ENCODE measurements around the gene IRX6.

Gene IRX6

GRCh38 chr16:55338646-55339045, 14.6 kb downstream of the IRX6 start:
- Histone ChIP-seq H2AFZ (ENCODE audit: low read length) (no peak overlapping the region), H3K4me1 (ENCODE audit: control insufficient read depth in 2 of 2, insufficient read depth in 1 of 2, low read depth in 1 of 2, low read length in 2 of 2) (no peaks in the 10 kb centered on the region), H3K9me3 (replicated peaks in 1 of 2; ENCODE audit: control insufficient read depth in 2 of 2, insufficient read depth in 1 of 2, low read depth in 1 of 2, low read length in 2 of 2) (no peaks in the 10 kb centered on the region), H3K27ac (replicated peaks; ENCODE audit: low read length) (no peak overlapping the region), H3K4me2 (ENCODE audit: insufficient read depth, low read length, poor library complexity, severe bottlenecking) (no peak overlapping the region), H2BK120ac (ENCODE audit: low read depth, low read length) (no peak overlapping the region), H3K27me3 (ENCODE audit: control insufficient read depth in 3 of 3, insufficient read depth in 3 of 3, low read depth in 1 of 3, low read length in 3 of 3) (peaks cover 0 to 25% (median 0%) of the 10 kb centered on the region in 3 experiments), H3K79me1 (ENCODE audit: low read depth, low read length) (no peaks in the 10 kb centered on the region), H4K8ac (ENCODE audit: low read depth, low read length) (no peak overlapping the region), H2AK5ac (ENCODE audit: low read depth, low read length) (no peak overlapping the region), H4K91ac (ENCODE audit: low read depth, low read length, poor library complexity) (no peak overlapping the region), H3K4me3 (ENCODE audit: low read length in 2 of 2) (no peak overlapping the region), H3K36me3 (replicated peaks in 1 of 2; ENCODE audit: control insufficient read depth in 2 of 2, insufficient read depth in 2 of 2, low read length in 2 of 2) (no peaks in the 10 kb centered on the region), H3K9ac (ENCODE audit: low read depth, low read length, poor library complexity) (no peak overlapping the region), H3K14ac (ENCODE audit: low read length) (no peak overlapping the region), H2BK12ac (ENCODE audit: low read length) (no peak overlapping the region), H3K23ac (ENCODE audit: low read depth, low read length, poor library complexity) (no peak overlapping the region), H3K4ac (ENCODE audit: low read length) (no peak overlapping the region), H2BK5ac (ENCODE audit: low read length) (no peak overlapping the region), H2BK15ac (ENCODE audit: low read length) (no peak overlapping the region), H3K18ac (ENCODE audit: low read length) (no peak overlapping the region)
- no CpG with 5 or more reads among the region's 5 CpGs for WGBS, 2 donors (ENCODE audit: extremely low coverage in 2 of 2, insufficient read length in 2 of 2, insufficient replicate concordance in 1 of 2)
- no peak for DNase-seq (ENCODE audit: low spot score)

GRCh38 chr16:55340445-55340844, 16.4 kb downstream of the IRX6 start:
- Histone ChIP-seq H2BK5ac (ENCODE audit: low read length) (no peak overlapping the region), H4K8ac (ENCODE audit: low read depth, low read length) (no peak overlapping the region), H3K36me3 (replicated peaks in 1 of 2; ENCODE audit: control insufficient read depth in 2 of 2, insufficient read depth in 2 of 2, low read length in 2 of 2) (no peaks in the 10 kb centered on the region), H3K18ac (ENCODE audit: low read length) (no peak overlapping the region), H2AFZ (ENCODE audit: low read length) (no peak overlapping the region), H3K4me3 (ENCODE audit: low read length in 2 of 2) (no peak overlapping the region), H3K14ac (ENCODE audit: low read length) (no peak overlapping the region), H4K91ac (ENCODE audit: low read depth, low read length, poor library complexity) (no peak overlapping the region), H3K27ac (replicated peaks; ENCODE audit: low read length) (no peak overlapping the region), H2AK5ac (ENCODE audit: low read depth, low read length) (no peak overlapping the region), H2BK12ac (ENCODE audit: low read length) (no peak overlapping the region), H3K4me2 (ENCODE audit: insufficient read depth, low read length, poor library complexity, severe bottlenecking) (no peak overlapping the region), H2BK120ac (ENCODE audit: low read depth, low read length) (no peak overlapping the region), H3K23ac (ENCODE audit: low read depth, low read length, poor library complexity) (no peak overlapping the region), H3K9ac (ENCODE audit: low read depth, low read length, poor library complexity) (no peak overlapping the region), H3K27me3 (ENCODE audit: control insufficient read depth in 3 of 3, insufficient read depth in 3 of 3, low read depth in 1 of 3, low read length in 3 of 3) (peaks cover 0 to 27% (median 0%) of the 10 kb centered on the region in 3 experiments), H3K9me3 (replicated peaks in 1 of 2; ENCODE audit: control insufficient read depth in 2 of 2, insufficient read depth in 1 of 2, low read depth in 1 of 2, low read length in 2 of 2) (no peaks in the 10 kb centered on the region), H3K4me1 (ENCODE audit: control insufficient read depth in 2 of 2, insufficient read depth in 1 of 2, low read depth in 1 of 2, low read length in 2 of 2) (no peaks in the 10 kb centered on the region), H2BK15ac (ENCODE audit: low read length) (no peak overlapping the region), H3K4ac (ENCODE audit: low read length) (no peak overlapping the region), H3K79me1 (ENCODE audit: low read depth, low read length) (no peaks in the 10 kb centered on the region)
- no CpG with 5 or more reads among the region's 1 CpG for WGBS, 2 donors (ENCODE audit: extremely low coverage in 2 of 2, insufficient read length in 2 of 2, insufficient replicate concordance in 1 of 2)
- DNase-seq (ENCODE audit: low spot score) = no peak

GRCh38 chr16:55341681-55342080, 17.7 kb downstream of the IRX6 start:
- Histone ChIP-seq H2BK12ac (ENCODE audit: low read length) (no peak overlapping the region), H3K4me1 (ENCODE audit: control insufficient read depth in 2 of 2, insufficient read depth in 1 of 2, low read depth in 1 of 2, low read length in 2 of 2) (no peaks in the 10 kb centered on the region), H3K23ac (ENCODE audit: low read depth, low read length, poor library complexity) (no peak overlapping the region), H2BK120ac (ENCODE audit: low read depth, low read length) (no peak overlapping the region), H4K8ac (ENCODE audit: low read depth, low read length) (no peak overlapping the region), H4K91ac (ENCODE audit: low read depth, low read length, poor library complexity) (no peak overlapping the region), H3K27me3 (ENCODE audit: control insufficient read depth in 3 of 3, insufficient read depth in 3 of 3, low read depth in 1 of 3, low read length in 3 of 3) (peaks cover 0 to 27% (median 0%) of the 10 kb centered on the region in 3 experiments), H3K79me1 (ENCODE audit: low read depth, low read length) (no peaks in the 10 kb centered on the region), H3K36me3 (replicated peaks in 1 of 2; ENCODE audit: control insufficient read depth in 2 of 2, insufficient read depth in 2 of 2, low read length in 2 of 2) (no peaks in the 10 kb centered on the region), H3K9me3 (replicated peaks in 1 of 2; ENCODE audit: control insufficient read depth in 2 of 2, insufficient read depth in 1 of 2, low read depth in 1 of 2, low read length in 2 of 2) (no peaks in the 10 kb centered on the region), H3K4ac (ENCODE audit: low read length) (no peak overlapping the region), H3K14ac (ENCODE audit: low read length) (no peak overlapping the region), H2BK5ac (ENCODE audit: low read length) (no peak overlapping the region), H3K9ac (ENCODE audit: low read depth, low read length, poor library complexity) (no peak overlapping the region), H3K27ac (replicated peaks; ENCODE audit: low read length) (no peak overlapping the region), H2BK15ac (ENCODE audit: low read length) (no peak overlapping the region), H2AK5ac (ENCODE audit: low read depth, low read length) (no peak overlapping the region), H3K4me2 (ENCODE audit: insufficient read depth, low read length, poor library complexity, severe bottlenecking) (no peak overlapping the region), H3K18ac (ENCODE audit: low read length) (no peak overlapping the region), H3K4me3 (ENCODE audit: low read length in 2 of 2) (no peak overlapping the region), H2AFZ (ENCODE audit: low read length) (no peak overlapping the region)
- no CpG with 5 or more reads among the region's 4 CpGs for WGBS, 2 donors (ENCODE audit: extremely low coverage in 2 of 2, insufficient read length in 2 of 2, insufficient replicate concordance in 1 of 2)
- no peak for DNase-seq (ENCODE audit: low spot score)

DNA sequence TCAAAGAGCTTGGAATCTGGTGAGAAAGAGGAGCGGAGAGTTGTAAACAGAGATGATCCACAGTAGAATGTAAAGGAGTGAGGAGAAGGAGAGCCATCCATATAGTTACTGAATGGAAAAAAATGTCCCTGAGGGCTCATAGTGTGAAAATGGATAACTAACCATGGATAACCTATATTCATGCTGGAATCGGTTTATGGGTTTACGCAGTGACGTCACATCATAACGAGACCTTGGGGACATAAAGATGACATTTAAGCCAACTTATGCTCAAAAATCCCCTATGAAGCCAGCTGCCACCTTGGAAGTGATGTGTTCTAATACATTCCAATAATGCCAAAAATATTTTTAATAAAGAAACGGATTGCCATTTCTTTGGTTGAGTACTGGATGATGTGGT, 22.5 kb downstream of the IRX6 start:
- WGBS, 2 donors (ENCODE audit: extremely low coverage in 2 of 2, insufficient read length in 2 of 2, insufficient replicate concordance in 1 of 2) = no CpG with 5 or more reads among the region's 6 CpGs

More for the DNA sequence above, 22.5 kb downstream of the IRX6 start:
- Histone ChIP-seq H3K9ac (ENCODE audit: low read depth, low read length, poor library complexity) (no peak overlapping the region), H3K36me3 (replicated peaks in 1 of 2; ENCODE audit: control insufficient read depth in 2 of 2, insufficient read depth in 2 of 2, low read length in 2 of 2) (no peaks in the 10 kb centered on the region), H2BK12ac (ENCODE audit: low read length) (no peak overlapping the region), H3K27ac (replicated peaks; ENCODE audit: low read length) (no peak overlapping the region), H4K8ac (ENCODE audit: low read depth, low read length) (no peak overlapping the region), H2AFZ (ENCODE audit: low read length) (no peak overlapping the region), H2BK5ac (ENCODE audit: low read length) (no peak overlapping the region), H3K23ac (ENCODE audit: low read depth, low read length, poor library complexity) (no peak overlapping the region), H3K18ac (ENCODE audit: low read length) (no peak overlapping the region), H3K4me3 (ENCODE audit: low read length in 2 of 2) (no peak overlapping the region), H2BK120ac (ENCODE audit: low read depth, low read length) (no peak overlapping the region), H2BK15ac (ENCODE audit: low read length) (no peak overlapping the region), H3K79me1 (ENCODE audit: low read depth, low read length) (no peaks in the 10 kb centered on the region), H3K4me1 (ENCODE audit: control insufficient read depth in 2 of 2, insufficient read depth in 1 of 2, low read depth in 1 of 2, low read length in 2 of 2) (no peaks in the 10 kb centered on the region), H3K9me3 (replicated peaks in 1 of 2; ENCODE audit: control insufficient read depth in 2 of 2, insufficient read depth in 1 of 2, low read depth in 1 of 2, low read length in 2 of 2) (no peaks in the 10 kb centered on the region), H3K14ac (ENCODE audit: low read length) (no peak overlapping the region), H4K91ac (ENCODE audit: low read depth, low read length, poor library complexity) (no peak overlapping the region), H3K4me2 (ENCODE audit: insufficient read depth, low read length, poor library complexity, severe bottlenecking) (no peak overlapping the region), H3K27me3 (ENCODE audit: control insufficient read depth in 3 of 3, insufficient read depth in 3 of 3, low read depth in 1 of 3, low read length in 3 of 3) (peaks cover 0 to 13% (median 0%) of the 10 kb centered on the region in 3 experiments), H2AK5ac (ENCODE audit: low read depth, low read length) (no peak overlapping the region), H3K4ac (ENCODE audit: low read length) (no peak overlapping the region)
- DNase-seq (ENCODE audit: low spot score) = no peak
